Sigmoid colon (tissue), 7 donors: ENCODE results near the gene PAK4. TPM values are rescaled to one million over a fixed set of nuclear protein-coding genes. Genes with fewer than 3 reads are reported as not detected.
"Not testable (repeated sequence)": the region's sequence is repeated elsewhere in the genome, so short reads cannot be mapped to it uniquely, and the experiment has no call there.

ENCODE experiments used
- DNase-seq: peaks from one replicate; pipeline ENCODE4 v3.0.0-alpha.2; 2019
- H3K27ac ChIP-seq, 4 donors: fragments of 200-600 bp; sonication (generic); one replicate each; pipeline ENCODE4 v1.5.1; 2016 to 2019; ENCODE audit warnings: mild to moderate bottlenecking in 1 of 4
- H3K27me3 ChIP-seq, 3 donors: fragments of 200-600 bp; sonication (generic); one replicate each; pipeline ENCODE4 v1.5.1; 2019; ENCODE audit warnings: mild to moderate bottlenecking in 1 of 3
- H3K36me3 ChIP-seq, 4 donors: fragments of 200-600 bp; sonication (generic); one replicate each; pipeline ENCODE4 v1.5.1; 2016 to 2019
- H3K4me1 ChIP-seq, 4 donors: fragments of 200-600 bp; sonication (generic); one replicate each; pipeline ENCODE4 v1.5.1; 2017 to 2019
- H3K4me3 ChIP-seq, 4 donors: fragments of 200-600 bp; sonication (generic); one replicate each; pipeline ENCODE4 v1.5.1; 2017 to 2019; ENCODE audit warnings: mild to moderate bottlenecking in 2 of 4, moderate library complexity in 1 of 4
- H3K9me3 ChIP-seq, 4 donors: fragments of 200-600 bp in 3 of 4; sonication (generic) in 3 of 4; one replicate each; pipeline versions ENCODE4 v1.5.1 to v1.6.1; 2013 to 2019
- EP300 ChIP-seq, 4 donors: sonication (generic); formaldehyde crosslinking; IDR thresholded peaks; one replicate each; pipeline ENCODE4 v1.6.1; 2017; ENCODE audit warnings: antibody characterized with exemption in 4 of 4
- POLR2A ChIP-seq, 2 donors: fragments of 450-650 bp; IDR thresholded peaks; one replicate each; pipeline ENCODE4 v1.6.1; 2016; ENCODE audit warnings: antibody characterized with exemption in 2 of 2, mild to moderate bottlenecking in 2 of 2, moderate library complexity in 2 of 2
- POLR2AphosphoS5 ChIP-seq, 4 donors: sonication (generic); formaldehyde crosslinking; IDR thresholded peaks; one replicate each; pipeline ENCODE4 v1.6.1; 2017; ENCODE audit warnings: antibody characterized with exemption in 4 of 4
- WGBS, 2 donors: extraction: QIAGEN DNeasy Blood & Tissue Kit; methylation state at CpG; one replicate each; pipeline ENCODE4 v1.1.7; 2013; 5-methylcytosine and 5-hydroxymethylcytosine counted together
- intact Hi-C: fragments of 100-400 bp; cut with DNase I; formaldehyde crosslinking; loops from one replicate; pipeline ENCODE4 v1.15.1; 2023
- polyA plus RNA-seq, 3 donors: library from polyadenylated mRNA; stranded (reverse); fragments of 200-250 nt; gene quantifications; one replicate each; pipeline ENCODE4 v1.2.3, GENCODE V29; 2013
- total RNA-seq, 4 donors: library from RNA; depleted of rRNA; stranded (reverse); fragments of >200 nt; gene quantifications; one replicate each; pipeline ENCODE4 v1.1.0, GENCODE V29; 2016
- TF ChIP-seq, protein P1 (sequence below), 4 experiments: fragments of 450-650 bp in 3 of 4; fragments of 200-600 bp in 1 of 4; IDR thresholded peaks; one replicate each; pipeline ENCODE4 v1.5.1; 2016 to 2019; ENCODE audit warnings: antibody characterized with exemption in 4 of 4, mild to moderate bottlenecking in 3 of 4, moderate library complexity in 2 of 4
- donor health status: healthy with polysubstance abuse.
- donor health status: Bipolar disorder and iron deficiency.
- donor health status: healthy.

Gene PAK4
- total and polyA plus RNA-seq, 7 donors, result 6.2 to 62.0 (median 27.1) TPM

DNA sequence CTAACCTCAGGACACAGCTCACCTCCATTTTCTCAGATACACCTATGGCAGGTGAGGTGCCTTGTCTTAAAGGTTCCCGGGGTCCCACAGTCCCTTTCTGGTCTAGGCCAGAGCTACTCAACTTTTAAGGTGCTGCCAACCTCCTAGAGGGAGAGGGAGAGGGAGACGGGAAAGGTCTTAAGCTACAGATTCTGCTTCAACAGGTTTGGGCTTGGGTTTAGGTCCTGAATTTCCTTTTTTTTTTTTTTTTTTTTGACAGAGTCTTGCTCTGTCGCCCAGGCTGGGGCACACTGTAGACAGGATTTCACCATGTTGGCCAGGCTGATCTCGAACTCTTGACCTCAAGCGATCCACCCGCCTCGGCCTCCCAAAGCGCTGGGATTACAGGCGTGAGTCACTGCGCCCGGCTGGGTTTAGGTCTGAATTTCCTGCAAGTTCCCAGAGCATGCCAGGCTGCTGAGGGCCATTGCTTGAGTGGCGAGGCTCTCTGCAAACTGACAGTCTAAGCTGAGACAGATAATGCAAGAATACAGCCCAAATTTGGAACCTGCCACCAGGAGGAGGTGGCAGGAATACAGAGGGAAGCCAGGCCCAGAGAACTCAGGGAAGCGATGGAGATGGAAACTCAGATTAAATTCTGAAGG, 86.3 kb downstream of the PAK4 start:
- Histone ChIP-seq H3K27me3 (peaks cover 0 to 11% (median 0%) of the 10 kb centered on the region in 3 donors), H3K4me1 (no peaks in the 10 kb centered on the region), H3K36me3 (no peaks in the 10 kb centered on the region), H3K9me3 (peaks cover 0 to 7% (median 3%) of the 10 kb centered on the region in 4 donors), H3K4me3 (no peak overlapping the region), H3K27ac (no peak overlapping the region)
- no peak for DNase-seq
- 61 to 75% methylated on average over 13 of the region's 13 CpGs for WGBS, 2 donors
- intact Hi-C loops, result no loop called here
- TF ChIP-seq POLR2AphosphoS5 (IDR thresholded peaks at IDR 0.05), result no peak
- no peak for TF ChIP-seq EP300 (IDR thresholded peaks at IDR 0.05)
- TF ChIP-seq, protein P1, sequence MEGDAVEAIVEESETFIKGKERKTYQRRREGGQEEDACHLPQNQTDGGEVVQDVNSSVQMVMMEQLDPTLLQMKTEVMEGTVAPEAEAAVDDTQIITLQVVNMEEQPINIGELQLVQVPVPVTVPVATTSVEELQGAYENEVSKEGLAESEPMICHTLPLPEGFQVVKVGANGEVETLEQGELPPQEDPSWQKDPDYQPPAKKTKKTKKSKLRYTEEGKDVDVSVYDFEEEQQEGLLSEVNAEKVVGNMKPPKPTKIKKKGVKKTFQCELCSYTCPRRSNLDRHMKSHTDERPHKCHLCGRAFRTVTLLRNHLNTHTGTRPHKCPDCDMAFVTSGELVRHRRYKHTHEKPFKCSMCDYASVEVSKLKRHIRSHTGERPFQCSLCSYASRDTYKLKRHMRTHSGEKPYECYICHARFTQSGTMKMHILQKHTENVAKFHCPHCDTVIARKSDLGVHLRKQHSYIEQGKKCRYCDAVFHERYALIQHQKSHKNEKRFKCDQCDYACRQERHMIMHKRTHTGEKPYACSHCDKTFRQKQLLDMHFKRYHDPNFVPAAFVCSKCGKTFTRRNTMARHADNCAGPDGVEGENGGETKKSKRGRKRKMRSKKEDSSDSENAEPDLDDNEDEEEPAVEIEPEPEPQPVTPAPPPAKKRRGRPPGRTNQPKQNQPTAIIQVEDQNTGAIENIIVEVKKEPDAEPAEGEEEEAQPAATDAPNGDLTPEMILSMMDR (IDR thresholded peaks at IDR 0.05), result no peak
- TF ChIP-seq POLR2A (IDR thresholded peaks at IDR 0.05), result no peak

DNA sequence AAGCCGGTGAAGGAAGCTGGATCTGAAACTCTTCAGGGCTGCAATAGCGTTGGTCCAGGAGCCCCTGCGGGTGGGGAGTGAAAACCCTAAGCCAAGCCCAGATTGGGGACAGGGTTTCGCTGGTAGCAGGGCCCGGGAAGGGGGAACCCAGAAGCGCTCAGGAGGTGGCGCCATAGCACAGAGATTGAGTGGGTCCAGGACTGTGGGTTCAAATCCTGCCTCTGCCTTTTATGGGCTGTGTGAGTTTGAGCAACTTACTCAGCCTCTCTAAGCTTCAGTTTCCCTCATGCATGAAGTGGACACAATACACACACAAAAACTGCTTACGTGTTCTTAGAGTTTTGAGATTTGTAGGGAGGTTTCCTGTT, 86.8 kb downstream of the PAK4 start:
- Histone ChIP-seq H3K27ac (no peak overlapping the region), H3K27me3 (peaks cover 0 to 9% (median 0%) of the 10 kb centered on the region in 3 donors), H3K36me3 (no peaks in the 10 kb centered on the region), H3K4me3 (no peak overlapping the region), H3K9me3 (peaks cover 0 to 7% (median 3%) of the 10 kb centered on the region in 4 donors), H3K4me1 (no peaks in the 10 kb centered on the region)
- TF ChIP-seq, protein P1 (IDR thresholded peaks at IDR 0.05), result no peak
- intact Hi-C loops, result no loop called here
- DNase-seq, result no peak
- WGBS, 2 donors, result 17 to 27% methylated on average over 8 of the region's 8 CpGs

DNA sequence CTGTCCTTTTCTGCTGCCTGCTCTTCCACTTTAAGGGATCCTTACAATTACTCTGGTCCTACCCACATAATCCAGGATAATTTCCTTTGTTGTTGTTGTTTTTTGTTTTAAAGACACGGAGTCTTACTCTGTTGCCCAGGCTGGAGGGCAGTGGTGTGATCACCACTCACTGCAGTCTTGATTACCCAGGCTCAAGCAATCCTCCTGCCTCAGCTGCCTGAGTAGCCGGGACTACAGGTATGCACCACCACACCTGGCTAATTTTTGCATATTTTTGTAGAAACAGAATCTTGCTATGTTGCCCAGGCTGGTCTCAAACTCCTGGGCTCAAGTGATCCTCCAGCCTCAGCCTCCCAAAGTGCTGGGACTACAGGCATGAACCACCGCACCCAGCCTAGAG, 89.7 kb downstream of the PAK4 start:
- WGBS, 2 donors, result 87 to 88% methylated on average over 3 of the region's 3 CpGs
- H3K9me3 ChIP-seq, intact Hi-C loops, H3K27ac ChIP-seq, DNase-seq, H3K36me3 ChIP-seq, H3K4me1 ChIP-seq, H3K4me3 ChIP-seq: not testable (repeated sequence)
- peaks cover 0 to 24% (median 0%) of the 10 kb centered on the region in 3 donors for H3K27me3 ChIP-seq

DNA sequence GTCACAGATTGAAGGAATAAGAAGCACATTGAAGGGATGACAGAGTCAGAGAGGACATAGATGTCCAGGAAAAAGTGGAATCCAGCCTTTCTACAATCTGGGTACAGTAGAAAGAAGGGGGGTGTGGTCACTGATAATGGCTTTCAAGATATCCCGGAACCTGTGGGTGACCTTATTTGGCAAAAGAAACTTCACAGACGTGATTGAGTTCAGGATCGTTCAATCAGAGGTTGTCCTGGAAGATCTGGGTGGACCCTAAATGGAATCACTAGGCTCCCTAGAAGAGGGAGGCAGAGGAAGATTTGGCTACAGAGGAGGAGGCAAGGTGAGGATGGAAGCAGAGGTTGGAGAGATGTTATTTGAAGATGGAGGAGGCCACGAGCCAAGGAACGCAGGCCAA, 91.5 kb downstream of the PAK4 start:
- intact Hi-C loops, result no loop called here
- DNase-seq, result no peak
- 84 to 92% methylated on average over 5 of the region's 5 CpGs for WGBS, 2 donors
- Histone ChIP-seq H3K36me3 (no peaks in the 10 kb centered on the region), H3K4me3 (no peak overlapping the region), H3K27ac (no peak overlapping the region), H3K27me3 (peaks cover 0 to 24% (median 0%) of the 10 kb centered on the region in 3 donors), H3K4me1 (no peaks in the 10 kb centered on the region), H3K9me3 (peaks cover 0 to 7% (median 3%) of the 10 kb centered on the region in 4 donors)
- TF ChIP-seq EP300 (IDR thresholded peaks at IDR 0.05), result no peak
- TF ChIP-seq POLR2AphosphoS5 (IDR thresholded peaks at IDR 0.05), result no peak
- TF ChIP-seq POLR2A (IDR thresholded peaks at IDR 0.05), result no peak
- TF ChIP-seq, protein P1 (IDR thresholded peaks at IDR 0.05), result no peak

DNA sequence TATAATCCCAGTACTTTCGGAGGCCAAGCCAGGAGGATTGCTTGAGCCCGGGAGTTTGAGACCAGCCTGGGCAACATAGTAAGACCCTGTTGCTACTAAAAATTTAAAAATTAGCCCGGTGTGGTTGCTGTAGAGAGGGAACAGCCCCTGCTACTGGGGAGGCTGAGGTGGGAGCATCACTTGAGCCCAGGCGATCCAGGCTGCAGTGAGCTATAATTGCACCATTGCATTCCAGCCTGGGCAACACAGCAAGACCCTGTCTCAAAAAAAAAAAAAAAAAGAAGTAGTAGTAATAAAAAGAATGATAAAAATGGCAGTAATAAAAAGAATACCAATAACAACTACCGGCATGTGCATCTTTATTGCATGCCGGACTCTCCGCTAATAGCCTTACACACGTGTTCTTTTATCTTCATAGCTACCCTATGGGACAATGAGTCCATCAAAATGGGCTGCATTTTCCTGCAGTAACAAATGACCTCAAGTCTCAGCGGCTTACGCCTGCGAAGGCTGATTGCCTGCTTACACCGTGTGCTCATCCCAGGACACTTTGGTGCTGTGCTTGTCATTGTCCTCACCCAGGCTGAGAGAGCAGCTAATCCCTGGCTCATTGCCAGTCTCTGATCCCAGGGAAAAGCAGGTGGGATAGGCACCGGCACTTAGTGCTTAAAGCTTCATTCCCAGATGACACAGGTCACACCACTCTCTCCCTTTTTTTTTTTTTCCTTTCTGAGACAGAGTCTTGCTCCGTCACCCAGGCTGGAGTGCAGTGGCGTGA, 92.8 kb downstream of the PAK4 start:
- intact Hi-C loops, result no loop called here
- TF ChIP-seq POLR2AphosphoS5 (IDR thresholded peaks at IDR 0.05) (no peak), EP300 (IDR thresholded peaks at IDR 0.05) (no peak), POLR2A (IDR thresholded peaks at IDR 0.05) (no peak)
- TF ChIP-seq, protein P1 (IDR thresholded peaks at IDR 0.05), result no peak
- peaks cover 0 to 36% (median 0%) of the 10 kb centered on the region in 3 donors for H3K27me3 ChIP-seq

DNA sequence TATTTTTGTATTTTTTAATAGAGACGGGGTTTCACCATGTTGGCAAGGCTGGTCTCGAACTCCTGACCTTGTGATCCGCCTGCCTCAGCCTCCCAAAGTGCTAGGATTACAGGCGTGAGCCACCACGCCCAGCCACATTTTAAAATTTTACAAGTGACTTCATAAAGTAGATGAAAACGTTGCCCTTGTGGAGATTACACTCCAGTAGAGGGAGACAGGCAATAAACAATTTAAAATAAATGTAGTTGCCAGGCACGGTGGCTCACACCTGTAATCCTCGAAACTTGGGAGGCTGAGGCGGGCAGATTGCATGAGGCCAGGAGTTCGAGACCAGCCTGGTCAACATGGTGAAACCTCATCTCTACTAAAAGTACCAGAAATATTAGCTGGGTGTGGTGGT, 93.5 kb downstream of the PAK4 start:
- WGBS, 2 donors, result 42 to 66% methylated on average over 10 of the region's 10 CpGs
- H3K27me3 ChIP-seq, result peaks cover 0 to 43% (median under 1%) of the 10 kb centered on the region in 3 donors

More for the DNA sequence above, 92.8 kb downstream of the PAK4 start:
- Histone ChIP-seq H3K9me3 (peaks cover 0 to 7% (median 3%) of the 10 kb centered on the region in 4 donors), H3K27ac (no peak overlapping the region), H3K4me1 (no peaks in the 10 kb centered on the region), H3K4me3 (no peak overlapping the region), H3K36me3 (no peaks in the 10 kb centered on the region)
- 82 to 87% methylated on average over 15 of the region's 15 CpGs for WGBS, 2 donors
- DNase-seq, result no peak

More for the DNA sequence above, 93.5 kb downstream of the PAK4 start:
- H3K4me1 ChIP-seq, H3K36me3 ChIP-seq, H3K27ac ChIP-seq, H3K9me3 ChIP-seq, DNase-seq, H3K4me3 ChIP-seq, intact Hi-C loops: not testable (repeated sequence)
